NCI-H2196 (cell line): ENCODE results near the gene TUBB6.

ENCODE experiments used
- DNase-seq: peaks from one replicate; lab custom pipeline; 2025; ENCODE audit not compliant: unreplicated experiment; lab: John Stamatoyannopoulos, UW

The TUBB6 gene

DNA sequence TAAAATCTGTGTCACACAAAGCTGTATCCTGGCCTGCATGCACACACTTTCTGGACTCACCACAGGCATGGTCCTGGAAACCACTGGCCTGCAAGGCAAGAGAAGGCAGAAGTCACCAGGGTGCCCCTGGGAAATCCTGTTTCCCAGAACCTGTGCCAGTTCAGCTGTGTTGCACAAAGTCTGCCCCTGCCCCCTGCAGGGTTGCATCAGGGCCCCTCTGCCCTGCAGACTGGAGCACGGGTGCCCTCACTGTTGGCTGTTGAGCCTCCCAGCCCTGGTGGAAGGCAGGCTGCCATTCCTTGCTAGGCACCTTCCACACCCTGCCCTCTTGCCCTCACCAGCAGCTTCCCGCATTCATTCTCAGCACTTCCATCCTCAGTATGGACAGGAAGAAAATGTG is 18.0 kb upstream of the TUBB6 start:
- DNase-seq, result no peak

DNA sequence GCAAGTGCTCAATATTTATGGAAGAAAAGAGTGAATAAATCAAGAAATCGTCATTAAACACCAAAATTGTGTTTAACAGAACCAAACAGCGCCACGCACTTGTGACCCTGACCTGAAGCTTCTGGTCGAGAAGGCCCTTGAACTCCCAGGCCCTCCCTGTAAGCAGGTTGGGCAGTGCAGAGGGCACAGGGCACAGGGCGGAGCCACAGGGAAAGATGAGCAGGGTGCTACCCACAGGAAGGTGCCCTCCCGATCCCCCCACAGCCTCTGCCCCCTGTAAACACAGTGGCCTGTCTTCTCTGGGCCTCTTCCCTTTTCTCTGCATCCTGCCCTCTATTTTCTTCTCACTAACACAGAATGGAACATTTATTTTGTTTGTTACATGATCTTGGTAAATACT is 16.9 kb upstream of the TUBB6 start:
- no peak for DNase-seq

GRCh38 chr18:12291690-12292089 is 16.4 kb upstream of the TUBB6 start:
- DNase-seq, result no peak

DNA sequence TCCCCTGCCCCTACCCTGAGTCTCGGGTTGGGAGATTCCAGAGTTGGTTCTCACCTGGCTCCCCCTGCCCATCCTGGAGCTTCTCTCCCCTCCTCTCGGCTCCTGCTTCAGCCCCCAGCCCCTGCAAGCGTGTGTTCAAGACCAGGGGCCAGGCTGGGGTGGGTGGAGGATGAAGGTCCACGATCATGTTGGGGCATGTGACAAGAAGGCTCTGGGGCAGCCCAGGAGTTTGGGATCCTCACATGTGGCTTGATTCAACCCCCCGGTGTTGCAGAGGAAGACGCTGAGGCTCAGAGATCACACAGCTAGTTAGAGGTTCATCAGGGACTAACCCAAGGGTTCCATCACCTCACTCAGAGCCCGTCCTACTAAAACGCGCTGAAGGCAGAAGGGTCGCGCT is 14.2 kb upstream of the TUBB6 start:
- DNase-seq, result no peak

DNA sequence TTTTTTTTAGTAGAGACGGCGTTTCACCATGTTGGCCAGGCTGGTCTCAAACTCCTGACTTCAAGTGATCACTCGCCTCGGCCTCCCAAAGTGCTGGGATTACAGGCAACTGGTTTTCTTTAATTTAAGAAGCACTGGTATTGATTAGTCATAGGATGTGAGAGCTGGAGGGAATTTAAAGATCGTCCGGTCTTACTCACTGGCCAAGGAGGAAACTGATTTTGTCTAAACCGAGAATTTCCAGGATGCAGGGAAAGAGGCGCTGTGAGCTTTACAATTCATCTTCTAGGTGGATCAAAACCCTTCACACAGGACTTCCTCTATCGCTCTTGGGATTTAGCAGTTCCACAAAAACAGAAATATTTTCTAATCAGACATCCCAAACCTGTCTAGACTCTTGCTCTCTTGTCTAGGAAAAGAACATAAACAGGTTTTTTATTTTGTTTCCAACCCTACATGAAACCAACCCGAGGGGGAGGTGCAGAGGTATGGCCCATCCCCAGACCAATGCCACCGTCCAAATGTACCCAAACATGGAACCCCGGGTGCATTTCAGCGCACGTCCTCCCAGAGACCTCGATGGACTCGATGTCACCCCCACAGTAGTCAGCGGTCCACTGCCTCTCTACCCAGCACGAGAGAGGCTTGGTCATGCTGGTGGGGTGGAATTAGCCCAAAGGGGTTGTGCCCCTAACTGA is 12.5 kb upstream of the TUBB6 start:
- no peak for DNase-seq

GRCh38 chr18:12296087-12296403 is 12.0 kb upstream of the TUBB6 start:
- DNase-seq, result no peak

DNA sequence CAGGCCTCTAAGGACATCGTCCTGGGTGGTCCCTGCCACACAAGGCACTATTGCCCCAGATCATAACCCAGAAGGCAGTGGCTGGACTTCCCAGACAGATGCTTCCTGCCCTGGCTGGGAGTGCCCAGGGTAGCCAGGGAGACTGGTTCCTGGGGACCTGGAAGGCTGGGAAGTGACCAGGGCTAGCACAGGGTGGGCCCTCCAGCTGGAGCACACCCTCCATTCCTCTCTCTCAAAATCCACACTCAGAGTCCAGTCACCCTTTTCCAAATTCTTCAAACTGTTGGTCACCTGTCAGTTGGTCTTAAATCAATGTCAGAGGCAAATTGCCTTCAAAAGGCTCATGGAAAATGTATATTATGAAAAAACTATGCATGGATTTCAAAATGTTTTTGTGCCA is 11.6 kb upstream of the TUBB6 start:
- DNase-seq, result no peak

DNA sequence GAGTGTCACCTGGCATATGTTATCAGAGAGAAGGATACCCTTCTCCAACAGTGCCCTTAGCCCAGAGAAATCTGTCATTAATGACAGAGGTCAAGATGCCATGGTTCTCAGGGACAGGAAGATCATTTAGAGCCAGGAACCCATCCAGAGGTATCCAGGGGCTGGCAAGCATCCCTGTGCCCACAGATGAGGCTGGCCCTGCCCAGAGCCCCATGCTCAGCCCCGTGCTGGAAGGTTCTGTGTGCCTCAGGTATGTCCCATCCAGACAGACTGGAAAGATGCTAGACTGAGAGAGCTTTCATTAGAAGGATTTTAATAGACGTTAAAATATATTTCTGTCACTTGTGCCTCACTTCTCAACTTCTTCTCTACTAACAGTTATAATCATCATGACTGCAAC is 8.2 kb upstream of the TUBB6 start:
- no peak for DNase-seq

DNA sequence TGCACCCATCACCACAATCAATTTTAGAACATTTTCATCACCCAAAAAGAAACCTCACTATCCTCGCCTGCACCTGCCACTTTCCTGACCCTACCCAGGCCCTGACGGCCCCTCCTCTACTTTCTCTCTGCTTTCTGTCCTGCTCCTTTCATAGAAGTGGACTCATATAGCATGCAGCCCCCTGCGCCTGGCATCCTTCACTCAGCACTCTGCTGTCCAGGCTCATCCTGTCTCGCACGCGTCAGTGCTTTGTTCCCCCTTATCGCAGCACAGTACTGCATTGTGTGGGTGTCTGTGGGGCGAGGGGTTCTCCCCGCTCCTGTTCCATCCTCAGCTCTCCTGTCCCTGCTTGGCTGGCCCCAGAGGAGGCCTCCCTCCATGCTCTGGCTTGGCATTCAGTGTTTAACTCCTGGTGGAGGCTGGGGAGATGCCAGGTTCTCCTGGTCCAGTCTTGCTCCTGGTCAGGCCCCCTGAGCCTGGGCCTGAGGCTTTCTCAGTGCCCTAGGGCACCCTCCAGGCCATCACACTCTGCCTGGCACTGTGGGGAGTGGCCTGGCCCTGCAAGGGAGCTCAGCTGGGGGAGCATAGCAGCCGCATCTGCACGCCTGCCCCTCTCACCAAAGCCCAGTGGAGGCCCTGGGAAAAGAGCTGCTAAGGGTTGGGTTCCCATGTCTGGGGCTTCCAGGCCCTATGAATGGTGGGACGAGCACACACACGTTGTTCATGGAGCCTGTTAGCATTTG is 6.6 kb upstream of the TUBB6 start:
- no peak for DNase-seq

DNA sequence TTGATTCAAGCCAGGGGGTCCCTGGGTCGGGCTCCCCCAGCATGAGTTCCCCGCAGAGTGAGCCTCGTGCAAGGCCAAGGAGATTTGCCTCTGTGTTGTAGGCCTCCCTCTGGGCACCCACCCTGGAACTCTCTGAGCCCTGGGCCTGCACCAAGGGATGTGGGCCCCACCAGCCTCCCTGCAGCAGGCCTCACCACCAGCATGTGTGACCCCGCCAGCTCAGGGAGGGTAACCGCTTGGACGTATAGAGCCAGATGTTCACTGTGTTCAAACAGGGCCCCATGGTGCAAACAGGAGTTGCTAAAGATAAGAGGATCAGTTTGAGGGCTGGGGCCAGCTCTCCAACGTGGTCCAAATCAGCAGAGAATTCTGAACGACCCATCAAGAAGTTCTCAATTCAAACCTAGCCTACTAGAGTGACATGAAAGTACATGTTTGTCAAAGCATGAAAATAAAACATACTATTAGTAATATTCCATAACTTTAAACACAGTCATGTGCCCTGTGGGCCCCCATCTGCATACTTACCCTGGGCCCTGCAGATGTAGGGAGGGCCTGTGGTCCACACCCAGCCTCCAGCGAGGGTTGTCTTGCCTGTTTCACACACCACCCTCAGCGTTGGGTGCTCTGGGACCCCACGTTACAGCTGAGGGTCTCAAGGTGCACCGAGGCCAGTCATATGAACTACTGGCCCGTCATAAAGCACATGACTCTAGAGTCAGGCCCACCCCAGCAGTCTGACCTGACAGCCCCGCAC is 5.5 kb upstream of the TUBB6 start:
- no peak for DNase-seq

- DNase-seq, result peak; percentile 89
Observed at GRCh38 chr18:12304351-12305210, 3.5 kb upstream of the TUBB6 start.

GRCh38 chr18:12305211-12305610 is 2.8 kb upstream of the TUBB6 start:
- no peak for DNase-seq

DNA sequence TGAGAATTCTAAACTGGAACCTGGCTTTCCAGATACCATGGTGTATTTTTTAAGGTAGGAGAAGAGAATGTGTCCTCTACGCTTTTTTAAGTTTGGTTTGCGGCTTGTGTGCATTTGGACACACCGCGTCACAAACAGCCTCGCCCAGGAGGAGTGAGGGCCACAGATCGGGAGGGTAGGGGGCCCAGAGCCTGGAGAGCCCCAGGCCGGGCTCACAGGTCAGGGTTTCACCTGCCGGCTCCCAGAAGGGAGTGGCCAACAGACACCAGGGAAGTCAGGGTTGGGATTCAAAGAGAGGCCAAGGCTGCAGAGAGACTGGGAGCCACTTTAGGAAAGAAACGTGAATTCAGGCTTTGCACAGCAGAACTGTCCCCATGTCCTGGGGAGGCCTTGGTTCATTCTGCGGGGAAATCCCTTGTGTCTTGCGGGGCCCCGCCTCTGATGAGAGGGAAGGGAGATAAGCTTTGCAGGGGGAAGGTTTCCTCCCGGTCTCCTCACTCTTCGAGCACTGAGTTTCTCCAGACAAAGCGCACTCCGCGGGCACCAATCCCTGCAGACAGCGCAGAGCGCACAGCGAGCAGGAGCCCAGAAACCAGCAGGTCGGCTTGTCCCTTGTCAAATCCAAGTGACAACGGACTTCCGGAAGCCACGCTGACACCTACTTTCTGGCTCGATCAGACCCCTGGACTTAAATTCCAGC is 2.0 kb upstream of the TUBB6 start:
- no peak for DNase-seq

DNA sequence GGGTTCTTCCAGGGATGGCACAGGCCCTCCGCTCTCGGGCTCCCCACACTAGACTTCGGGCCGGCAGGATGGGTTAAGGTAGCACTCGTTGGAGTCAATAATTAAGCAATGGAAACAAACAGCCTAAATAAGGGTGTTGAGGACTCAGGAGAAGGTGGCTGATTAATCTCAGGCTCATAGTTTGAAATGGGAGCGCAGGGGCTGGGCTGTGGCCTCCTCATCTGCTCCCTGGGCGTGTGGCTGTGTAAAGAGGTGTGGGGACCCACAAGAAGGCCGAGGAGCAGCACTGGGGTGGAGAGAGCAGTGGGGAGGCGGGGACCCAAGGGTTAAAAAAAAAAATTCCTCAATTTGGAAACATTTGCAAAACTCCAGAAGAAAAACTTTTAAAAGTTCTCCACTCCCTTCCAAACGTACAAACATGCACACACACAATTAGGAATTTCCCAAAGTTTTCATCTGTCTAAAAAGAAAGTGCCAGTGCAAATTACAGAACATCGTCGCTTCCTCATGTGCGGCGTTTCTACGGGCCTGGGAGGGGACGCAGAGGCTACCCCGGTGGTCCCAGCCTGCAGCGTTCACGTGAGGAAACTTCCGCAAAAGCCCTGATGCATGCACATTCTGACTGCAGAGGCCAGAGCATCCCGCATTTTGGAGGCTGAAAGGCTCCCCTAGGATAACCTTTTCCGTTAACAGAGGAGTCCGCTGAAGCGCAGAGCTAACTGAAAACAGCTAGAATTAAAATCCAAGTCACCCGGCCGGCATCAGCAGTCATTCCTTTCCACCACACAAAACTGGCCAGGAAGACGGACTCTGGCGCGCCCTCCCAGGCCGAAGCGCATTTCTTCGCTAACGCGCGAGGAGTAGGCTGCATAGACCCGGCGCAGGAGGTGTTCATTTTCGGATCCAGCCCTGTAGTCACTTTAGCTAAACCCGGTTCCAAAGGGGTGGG is 1.0 kb upstream of the TUBB6 start:
- no peak for DNase-seq

DNA sequence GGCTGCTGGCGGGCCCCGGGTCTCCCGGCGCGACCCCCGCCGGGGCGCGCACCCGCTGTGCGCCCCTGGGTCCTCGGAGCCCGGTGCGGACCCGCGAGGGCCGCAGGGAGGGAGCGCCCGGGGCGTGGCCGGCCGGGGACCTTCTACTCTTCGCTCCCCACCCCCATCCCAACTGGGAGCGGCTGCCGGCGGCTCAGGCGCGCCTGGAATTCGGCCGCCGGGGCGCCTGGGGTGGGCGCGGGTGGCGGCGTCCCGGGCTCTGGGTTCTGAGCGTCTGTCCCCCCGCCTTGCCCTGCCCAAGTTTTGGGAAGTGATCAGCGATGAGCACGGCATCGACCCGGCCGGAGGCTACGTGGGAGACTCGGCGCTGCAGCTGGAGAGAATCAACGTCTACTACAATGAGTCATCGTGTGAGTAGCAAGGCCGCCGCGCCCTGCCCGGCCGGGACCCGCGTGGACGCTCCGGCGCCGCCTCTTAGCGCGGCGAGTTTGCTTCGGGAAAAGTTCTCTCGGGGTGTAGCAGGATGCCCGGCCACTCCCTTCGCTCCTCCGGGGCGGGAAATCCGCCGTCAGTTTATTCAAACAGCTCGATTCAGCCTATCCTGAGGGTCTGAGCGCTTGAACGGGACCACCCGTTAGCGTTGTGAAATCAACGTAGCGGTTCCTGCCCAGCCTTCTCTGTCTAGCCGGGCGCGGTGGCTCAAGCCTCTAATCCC is 502 bp downstream of the TUBB6 start:
- DNase-seq, result peak; percentile 49

DNA sequence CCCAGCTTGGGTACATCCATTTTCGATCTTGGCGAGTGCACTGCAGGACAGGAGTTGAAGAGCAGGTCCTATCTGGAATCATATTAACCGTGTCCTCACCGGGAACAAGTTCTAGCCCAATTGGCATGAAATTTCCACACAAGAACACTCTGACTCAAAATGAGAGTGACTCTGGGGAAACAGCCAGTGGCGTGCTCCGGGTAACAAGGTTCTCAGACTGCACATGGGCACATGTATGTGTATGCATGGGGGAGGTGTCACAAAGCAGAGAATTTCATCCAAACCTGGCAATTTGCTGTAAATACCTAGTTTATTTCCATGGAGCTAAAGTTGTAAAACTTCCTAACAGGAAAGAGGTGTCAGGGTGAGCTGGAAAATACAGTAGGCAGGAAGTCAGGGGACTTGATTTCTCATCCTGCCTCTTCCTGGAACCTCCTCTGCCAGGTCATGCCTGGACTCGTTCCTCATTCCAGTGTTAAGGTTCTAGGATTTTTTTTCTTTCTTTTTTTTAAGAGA is 1.7 kb downstream of the TUBB6 start:
- DNase-seq, result no peak

DNA sequence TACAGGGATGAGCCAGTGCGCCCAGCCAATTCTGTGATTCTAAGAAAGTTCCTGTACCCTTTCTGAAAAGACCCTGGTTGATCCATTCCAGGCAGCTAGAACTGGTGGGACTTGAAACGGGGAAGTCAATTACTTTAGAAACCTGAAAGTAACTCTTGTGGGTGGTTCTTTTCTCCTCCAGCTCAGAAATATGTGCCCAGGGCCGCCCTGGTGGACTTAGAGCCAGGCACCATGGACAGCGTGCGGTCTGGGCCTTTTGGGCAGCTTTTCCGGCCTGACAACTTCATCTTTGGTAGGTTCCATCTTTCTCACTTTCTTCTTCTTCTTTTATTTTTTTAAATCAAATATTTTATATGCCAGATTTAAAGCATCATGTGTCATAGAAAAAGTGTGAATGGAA is 2.7 kb downstream of the TUBB6 start:
- no peak for DNase-seq

- DNase-seq, result no peak
Observed at GRCh38 chr18:12312976-12313375, 4.9 kb downstream of the TUBB6 start.
